GM19023 (cell line): ENCODE measurements around the gene SETDB2.
"Not testable (repeated sequence)": the region's sequence is repeated elsewhere in the genome, so short reads cannot be mapped to it uniquely, and the experiment has no call there.

Source experiments
- ATAC-seq: cut with Tn5 transposase; IDR thresholded peaks from one replicate; pipeline ENCODE4 v1.9.1; 2021; ENCODE audit warnings: mild to moderate bottlenecking, moderate library complexity; ENCODE audit not compliant: unreplicated experiment

SETDB2 gene

GRCh38 chr13:49464621-49465325 lies 20.7 kb downstream of the SETDB2 start:
- no peak for ATAC-seq

- ATAC-seq: no peak
Measured at GRCh38 chr13:49466292-49466838, 22.3 kb downstream of the SETDB2 start.

GRCh38 chr13:49472186-49472585 lies 28.1 kb downstream of the SETDB2 start:
- ATAC-seq: no peak

GRCh38 chr13:49476529-49476928 lies 32.5 kb downstream of the SETDB2 start:
- no peak for ATAC-seq

- ATAC-seq: no peak
Measured at GRCh38 chr13:49481788-49482187, 37.7 kb downstream of the SETDB2 start.

GRCh38 chr13:49488563-49488962 lies 44.5 kb downstream of the SETDB2 start:
- no peak for ATAC-seq

- no peak for ATAC-seq
Measured at GRCh38 chr13:49494645-49495044, 50.6 kb downstream of the SETDB2 start.

GRCh38 chr13:49495783-49496762 lies 52.0 kb downstream of the SETDB2 start, which contains the start of gene PHF11:
Gene PHF11 (plus strand): TSS chr13:49495953. CDS start chr13:49496002, 49 bp downstream.
- peak; percentile 87 for ATAC-seq

GRCh38 chr13:49496837-49497236 lies 52.8 kb downstream of the SETDB2 start:
- not testable (repeated sequence) for ATAC-seq

GRCh38 chr13:49497272-49497671 lies 53.2 kb downstream of the SETDB2 start:
- ATAC-seq: no peak

GRCh38 chr13:49498206-49498605 lies 54.1 kb downstream of the SETDB2 start:
- no peak for ATAC-seq

GRCh38 chr13:49499889-49500660 lies 56.0 kb downstream of the SETDB2 start:
- no peak for ATAC-seq

GRCh38 chr13:49502954-49503353 lies 58.9 kb downstream of the SETDB2 start:
- no peak for ATAC-seq

- no peak for ATAC-seq
Measured at GRCh38 chr13:49503951-49504350, 59.9 kb downstream of the SETDB2 start.

- no peak for ATAC-seq
Measured at GRCh38 chr13:49512578-49512977, 68.5 kb downstream of the SETDB2 start.

GRCh38 chr13:49516467-49516866 lies 72.4 kb downstream of the SETDB2 start:
- ATAC-seq: no peak

- no peak for ATAC-seq
Measured at GRCh38 chr13:49517461-49517860, 73.4 kb downstream of the SETDB2 start.

- ATAC-seq: no peak
Measured at GRCh38 chr13:49521224-49521623, 77.2 kb downstream of the SETDB2 start.

- ATAC-seq: no peak
Measured at GRCh38 chr13:49524740-49525501, 80.8 kb downstream of the SETDB2 start.

GRCh38 chr13:49527123-49527522 lies 83.0 kb downstream of the SETDB2 start:
- no peak for ATAC-seq
